ENCODE results near the gene ZNRF3. TPM values are rescaled to one million over a fixed set of nuclear protein-coding genes. Genes with fewer than 3 reads are reported as not detected.
A peak's percentile ranks its signal among the peaks of the same experiment; 100 is the strongest.
"Not testable (repeated sequence)": the region's sequence is repeated elsewhere in the genome, so short reads cannot be mapped to it uniquely, and the experiment has no call there.

Gene ZNRF3
- total RNA-seq, 1 donor from 2014 or later = 13.6 TPM

DNA sequence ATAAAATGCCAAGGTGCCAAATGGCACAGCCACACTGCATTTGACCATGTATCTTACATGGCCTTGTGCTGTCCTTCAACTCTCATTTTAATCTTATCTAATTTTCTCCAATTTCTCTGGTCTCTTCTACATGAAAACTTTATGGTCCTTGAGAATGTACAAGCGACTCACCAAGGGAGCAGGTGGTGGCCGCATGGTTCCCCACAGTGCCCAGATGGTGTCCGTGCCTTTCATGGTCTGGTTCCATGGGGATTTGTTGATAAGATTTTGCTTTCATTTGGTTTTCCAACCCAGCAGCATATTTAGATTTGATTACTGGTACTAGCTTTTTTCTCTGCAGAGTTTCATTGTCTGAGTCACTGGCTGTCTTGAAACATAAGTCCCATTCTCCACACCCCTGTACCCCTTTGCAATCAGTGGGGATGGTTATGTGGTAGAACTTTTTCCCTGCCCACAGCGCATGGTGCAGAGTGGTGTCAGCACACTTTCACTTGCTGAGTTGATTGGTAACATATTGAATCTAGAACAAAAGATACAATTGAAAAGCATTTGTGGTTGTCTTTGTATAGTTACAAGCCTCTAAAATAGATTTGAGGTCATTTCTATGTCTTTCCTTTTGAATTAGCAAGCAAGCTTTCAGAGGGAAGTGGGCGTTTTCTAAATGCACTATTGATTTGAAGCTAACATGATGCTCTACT lies 24.1 kb downstream of the ZNRF3 start:
- DNase-seq (ENCODE audit: low spot score) = no peak

DNA sequence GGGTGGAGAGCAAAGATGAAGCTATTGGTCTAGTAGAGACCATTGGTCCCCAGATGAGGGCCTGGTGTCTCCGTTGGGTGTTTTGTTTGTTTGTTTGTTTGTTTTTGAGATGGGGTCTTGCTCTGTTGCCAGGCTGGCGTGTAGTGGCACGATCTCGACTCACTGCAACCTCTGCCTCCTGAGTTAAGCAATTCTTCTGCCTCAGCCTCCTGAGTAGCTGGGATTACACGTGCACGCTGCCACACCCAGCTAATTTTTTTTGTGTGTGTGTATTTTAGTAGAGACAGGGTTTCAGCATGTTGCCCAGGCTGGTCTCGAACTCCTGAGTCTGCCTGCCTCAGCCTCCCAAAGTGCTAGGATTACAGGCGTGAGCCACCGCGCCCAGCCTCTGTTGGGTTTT lies 25.4 kb downstream of the ZNRF3 start:
- DNase-seq (ENCODE audit: low spot score) = not testable (repeated sequence)

DNA sequence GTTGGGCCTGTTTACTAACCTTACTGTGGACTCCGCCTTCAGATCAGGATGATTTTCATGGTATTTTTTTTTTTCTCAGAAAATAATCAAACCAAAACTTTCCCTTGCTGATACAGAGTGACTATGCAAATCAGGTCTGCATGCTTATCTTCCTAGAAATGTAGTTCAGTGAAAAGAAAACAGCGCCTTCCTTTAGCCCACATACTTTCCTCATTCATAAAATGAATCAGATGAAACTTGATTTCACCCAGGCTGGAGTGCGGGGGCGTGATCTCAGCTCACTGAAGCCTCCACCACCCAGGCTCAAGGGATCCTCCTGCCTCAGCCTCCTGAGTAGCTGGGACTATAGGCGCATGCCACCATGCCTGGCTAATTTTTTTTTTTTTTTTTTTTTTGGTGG lies 26.0 kb downstream of the ZNRF3 start:
- DNase-seq (ENCODE audit: low spot score) = no peak

DNA sequence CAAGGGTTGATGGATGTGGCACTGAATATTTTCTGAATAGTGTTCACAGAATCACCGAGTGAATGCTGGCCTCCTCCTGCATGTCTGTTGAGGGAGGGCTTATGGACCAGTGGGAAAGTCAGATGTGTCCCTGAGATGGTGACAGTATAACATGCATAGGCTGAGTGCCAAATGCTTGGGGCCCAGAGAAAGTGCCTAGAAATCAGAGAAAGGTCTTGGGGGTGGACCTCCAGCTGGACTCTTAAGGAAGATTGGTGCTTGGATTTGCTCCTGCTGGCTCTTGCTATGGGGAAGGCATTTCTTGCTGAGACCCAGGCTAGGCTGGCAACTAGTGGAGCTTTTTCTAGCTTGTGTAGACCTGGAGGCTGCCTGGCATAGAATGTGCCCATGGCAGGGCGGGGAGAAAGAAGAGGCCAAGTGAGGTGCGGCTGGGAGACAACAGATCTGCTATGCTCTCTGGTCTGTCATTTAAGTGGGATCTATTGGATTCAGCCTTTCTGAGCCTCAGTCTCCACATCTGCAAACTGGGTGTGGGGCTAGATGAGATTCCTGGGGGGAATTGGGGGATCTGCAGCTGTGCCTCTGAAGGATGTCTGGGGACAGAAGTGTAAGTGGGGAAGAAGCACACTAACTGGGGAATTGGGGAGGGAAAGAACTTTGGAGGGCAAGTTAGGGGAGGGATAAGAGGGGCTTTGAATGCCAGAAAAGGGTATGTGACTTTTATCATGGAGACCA lies 27.4 kb downstream of the ZNRF3 start:
- DNase-seq (ENCODE audit: low spot score) = no peak

DNA sequence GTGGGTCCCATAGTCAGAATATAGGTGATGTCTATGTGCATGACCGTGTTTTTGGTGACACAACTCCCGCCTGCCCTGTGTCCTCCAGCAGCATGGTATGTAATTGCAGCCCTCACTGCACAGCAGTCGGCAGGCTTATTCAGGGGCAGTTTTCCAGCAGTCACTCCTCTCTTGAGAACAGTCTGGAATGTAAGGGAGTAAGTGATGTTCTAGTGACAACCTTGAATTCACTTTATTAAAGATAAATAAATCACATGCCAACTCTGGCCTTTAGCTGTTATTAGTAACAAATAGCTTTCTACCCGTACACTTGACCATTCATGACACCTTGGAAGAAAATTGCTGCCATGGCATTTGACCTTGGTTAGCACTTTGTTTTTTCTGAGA lies 27.9 kb downstream of the ZNRF3 start:
- no peak for DNase-seq (ENCODE audit: low spot score)

DNA sequence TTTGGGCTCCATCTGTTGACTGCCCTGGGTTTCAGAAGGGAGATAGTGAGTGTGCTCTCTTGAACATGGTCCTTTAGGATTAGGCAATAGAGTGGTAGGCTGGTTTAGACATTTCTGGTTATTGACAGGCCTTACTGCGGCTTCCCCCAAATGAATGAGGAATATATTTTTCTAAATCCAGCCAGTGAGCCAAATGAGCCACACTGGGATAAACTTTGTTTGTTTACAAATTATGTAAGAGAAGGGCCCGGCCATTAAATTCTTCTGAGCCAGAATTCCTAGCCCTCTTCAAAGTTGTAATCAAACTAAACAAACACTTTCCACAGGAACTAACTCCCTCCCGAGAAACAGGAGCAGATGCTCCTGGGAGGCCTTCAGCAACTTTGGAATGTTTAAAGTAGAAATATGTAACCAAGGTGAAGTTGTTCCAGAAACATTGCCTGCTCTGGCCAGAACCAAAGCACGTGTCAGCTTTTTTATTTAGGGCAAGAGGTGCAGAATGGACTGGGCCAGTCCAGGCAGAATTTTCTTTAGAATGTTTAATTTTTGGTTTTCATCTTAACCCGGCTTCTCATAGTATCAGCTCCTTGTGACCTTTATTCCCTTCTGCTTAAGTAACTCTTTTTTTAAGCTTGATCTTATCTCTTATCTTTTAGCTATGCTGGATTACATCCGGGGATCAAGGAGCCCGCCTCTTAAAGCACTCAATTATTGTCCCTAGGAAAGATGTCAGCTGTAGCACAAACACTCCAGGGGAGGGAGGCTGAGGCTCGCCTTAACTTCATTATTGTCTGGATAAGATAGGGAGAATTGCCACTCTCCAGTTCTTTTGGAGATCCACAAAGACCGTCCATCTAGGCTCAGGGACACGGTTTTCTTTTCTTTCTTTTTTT lies 28.7 kb downstream of the ZNRF3 start:
- DNase-seq (ENCODE audit: low spot score) = peak; percentile 14

DNA sequence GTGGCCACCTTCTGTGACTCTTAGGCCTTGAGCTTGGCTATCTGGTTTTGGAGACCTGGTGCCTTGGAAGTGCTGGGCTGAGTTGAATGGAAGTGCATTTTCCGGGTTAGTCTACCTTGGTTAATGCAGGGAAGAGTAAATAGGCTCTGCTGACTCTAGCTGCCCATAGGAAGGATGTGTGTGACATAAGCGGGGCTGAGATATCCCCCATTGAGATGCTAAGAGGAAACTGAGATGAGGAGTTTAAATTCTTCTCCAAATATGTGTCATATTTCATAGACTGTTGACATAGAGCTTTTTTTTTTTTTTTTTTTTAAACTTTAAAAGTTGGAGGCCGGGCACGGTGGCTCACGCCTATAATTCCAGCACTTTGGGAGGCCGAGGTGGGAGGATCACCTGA lies 30.8 kb downstream of the ZNRF3 start:
- DNase-seq (ENCODE audit: low spot score) = no peak

DNA sequence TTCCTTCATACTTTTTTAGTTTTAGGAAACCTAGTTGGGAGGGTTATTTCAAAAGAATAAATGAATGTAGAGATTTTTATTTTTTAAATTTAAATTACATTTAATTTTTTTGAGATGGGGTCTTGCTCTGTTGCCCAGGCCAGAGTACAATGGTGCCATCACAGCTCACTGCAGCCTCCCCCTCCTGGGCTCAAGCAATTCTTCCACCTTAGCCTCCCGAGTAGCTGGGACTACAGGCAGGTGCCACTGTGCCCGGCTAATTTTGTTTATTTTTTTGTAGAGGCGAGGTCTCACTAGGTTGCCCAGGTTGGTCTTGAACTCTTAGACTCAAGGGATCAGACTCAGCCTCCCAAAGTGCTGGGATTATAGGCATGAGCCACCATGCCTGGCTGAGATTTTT lies 32.6 kb downstream of the ZNRF3 start:
- DNase-seq (ENCODE audit: low spot score) = no peak

DNA sequence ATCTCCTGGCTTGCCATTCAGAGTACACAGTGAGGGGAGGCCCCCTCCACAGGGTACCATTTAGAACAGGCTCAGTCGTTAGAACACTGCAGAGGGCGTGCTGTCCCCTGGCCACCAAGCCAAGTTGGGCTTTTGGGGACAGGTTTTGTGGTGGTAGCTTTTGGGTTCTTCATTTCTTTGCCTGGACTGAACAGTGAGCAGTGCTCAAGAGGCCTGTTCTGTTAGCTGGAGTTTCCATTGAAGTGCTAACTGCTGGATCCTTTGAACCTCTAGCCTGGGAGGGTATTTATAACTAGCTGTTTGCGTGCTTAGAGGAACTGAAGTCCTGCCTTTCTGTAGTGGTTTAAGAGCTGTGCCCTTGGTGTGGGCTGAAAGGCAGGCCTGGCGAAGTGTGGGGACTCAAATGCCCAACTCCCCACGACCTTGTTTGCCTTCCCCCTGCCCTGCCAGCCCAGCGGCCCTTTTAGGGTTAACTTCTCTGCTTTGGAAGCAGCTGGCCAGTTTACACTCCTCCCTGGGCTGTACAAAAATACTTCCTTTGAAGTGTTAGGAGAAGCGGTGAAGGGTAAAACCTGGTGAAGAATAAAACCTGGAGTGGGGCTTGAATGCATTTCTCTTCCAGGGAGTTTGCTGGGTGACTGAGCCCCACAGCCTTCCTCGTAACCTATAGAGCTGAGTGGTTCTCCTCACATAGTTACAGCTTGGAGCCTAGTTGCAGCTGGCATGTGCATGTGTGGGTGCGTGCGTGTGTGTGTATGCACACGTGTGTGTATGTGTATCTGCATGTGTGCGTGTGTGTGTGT lies 34.6 kb downstream of the ZNRF3 start:
- DNase-seq (ENCODE audit: low spot score) = no peak

DNA sequence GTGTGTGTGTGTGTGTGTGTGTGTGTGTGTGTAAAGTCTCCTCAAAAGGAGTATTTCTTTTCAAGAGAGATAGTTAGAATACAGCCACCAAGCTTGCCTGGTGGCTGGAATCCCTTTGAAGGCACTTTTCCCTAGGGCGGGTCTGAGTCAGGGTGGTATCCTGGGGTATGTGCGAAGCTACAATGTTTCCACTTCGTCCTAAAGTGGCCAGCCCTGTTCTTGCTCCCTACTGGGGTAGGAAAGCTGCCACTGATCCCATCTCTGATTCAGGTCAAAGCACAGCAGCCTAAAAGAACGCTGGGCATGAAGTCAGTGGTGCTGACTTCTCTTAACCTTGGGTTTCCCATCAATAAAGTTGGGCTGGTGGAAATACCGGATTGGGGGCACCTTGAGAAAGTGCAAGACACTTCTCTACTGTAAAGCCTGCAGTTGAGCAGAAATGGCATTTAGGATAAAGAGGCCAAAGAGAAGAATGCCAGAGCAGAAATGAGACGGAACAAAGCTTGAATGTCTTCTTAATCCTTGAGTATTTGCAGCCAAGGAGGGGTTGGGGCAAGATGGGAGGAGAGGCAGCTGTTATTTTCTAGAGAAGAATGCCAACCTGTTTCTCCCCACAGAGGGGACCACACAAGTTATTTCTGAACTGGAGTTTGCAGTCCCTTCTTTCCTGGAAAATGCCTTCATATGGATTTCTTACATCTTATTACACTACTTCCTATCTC lies 35.3 kb downstream of the ZNRF3 start:
- no peak for DNase-seq (ENCODE audit: low spot score)

DNA sequence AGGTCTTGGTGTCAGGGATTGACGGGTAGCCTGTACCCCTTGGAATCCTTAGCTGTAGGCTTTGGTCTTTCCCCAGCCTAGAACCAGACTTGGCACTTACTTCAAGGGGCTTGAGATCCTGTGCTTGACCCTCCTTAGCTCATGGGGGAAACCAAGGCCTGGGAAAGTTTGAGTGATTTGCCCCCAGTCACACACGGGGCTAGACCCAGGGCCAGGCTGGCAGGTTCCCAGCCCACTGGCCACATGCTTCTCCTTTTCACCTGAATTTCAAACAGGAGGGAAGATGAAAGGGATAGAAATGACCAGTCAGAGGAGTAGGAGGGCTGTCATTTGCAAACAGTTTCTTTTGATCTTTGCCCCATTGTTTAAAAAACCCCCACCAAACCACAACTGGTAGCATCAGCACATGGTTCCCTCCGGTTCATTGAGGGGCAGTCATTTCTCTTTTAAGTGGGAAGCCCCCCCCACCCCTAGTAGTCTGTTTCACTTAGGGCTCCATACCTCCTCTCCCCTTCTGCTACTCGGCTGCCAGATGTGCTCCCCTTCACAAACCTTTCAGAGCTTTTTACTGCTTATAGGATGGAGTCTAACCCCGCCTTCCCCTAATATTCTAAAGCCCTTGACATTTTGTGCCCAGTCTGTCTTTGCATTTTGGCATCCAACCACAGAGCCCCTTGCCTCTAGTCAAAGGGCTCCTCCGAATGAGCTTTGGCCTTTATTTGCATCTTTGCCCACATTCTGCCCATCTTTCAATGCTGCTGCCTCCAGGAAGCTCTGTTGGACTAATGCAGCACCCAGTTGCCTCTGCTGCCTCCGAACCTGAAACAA lies 37.6 kb downstream of the ZNRF3 start:
- DNase-seq (ENCODE audit: low spot score) = no peak

DNA sequence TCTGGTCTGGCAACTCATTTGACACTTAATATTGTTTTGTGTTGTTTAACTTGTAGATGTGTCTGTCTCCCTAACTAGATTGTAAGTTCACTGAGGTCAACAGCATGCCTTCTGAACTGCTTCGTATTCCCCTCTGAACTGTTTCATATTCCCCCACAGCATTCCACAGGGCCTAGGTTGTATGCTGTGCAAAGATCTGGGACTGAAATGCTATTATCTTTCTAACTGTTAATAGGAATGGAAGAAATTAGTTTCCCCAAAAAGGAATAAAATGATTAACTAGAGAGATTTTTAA lies 38.2 kb downstream of the ZNRF3 start:
- no peak for DNase-seq (ENCODE audit: low spot score)

DNA sequence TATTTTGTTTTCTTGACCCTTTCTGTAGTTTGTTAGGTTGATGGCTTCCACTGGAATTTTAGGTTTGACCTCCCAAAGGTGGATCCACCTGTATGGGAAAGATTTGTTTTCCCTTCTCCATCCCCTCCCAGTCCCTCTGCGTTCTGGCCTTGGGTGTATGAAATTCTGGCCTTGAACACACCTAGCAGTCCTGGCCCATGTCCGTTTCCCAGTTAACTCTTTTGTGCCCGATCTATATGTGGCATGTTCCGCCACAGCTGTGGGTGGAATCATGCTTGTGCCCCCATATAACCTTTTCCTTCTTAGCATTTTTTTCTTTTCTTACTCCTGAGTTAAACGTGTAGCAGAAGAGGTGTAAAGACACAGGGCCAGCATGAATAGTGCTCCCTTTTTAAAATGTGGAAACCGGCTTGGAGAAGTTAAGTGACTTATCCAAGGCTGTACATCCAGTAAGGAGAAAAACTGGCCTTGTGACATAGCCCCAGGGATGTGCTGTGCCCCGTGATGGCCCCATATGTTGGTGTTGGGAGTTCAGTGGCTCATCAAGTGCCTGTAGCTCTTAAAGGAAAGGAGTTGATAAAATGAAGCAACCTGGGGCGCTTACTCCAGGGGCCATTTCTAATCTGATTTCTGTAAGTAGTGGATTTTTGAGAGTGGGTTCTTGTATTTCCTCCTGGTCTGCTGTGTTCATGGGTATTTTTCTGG lies 39.3 kb downstream of the ZNRF3 start:
- no peak for DNase-seq (ENCODE audit: low spot score)

DNA sequence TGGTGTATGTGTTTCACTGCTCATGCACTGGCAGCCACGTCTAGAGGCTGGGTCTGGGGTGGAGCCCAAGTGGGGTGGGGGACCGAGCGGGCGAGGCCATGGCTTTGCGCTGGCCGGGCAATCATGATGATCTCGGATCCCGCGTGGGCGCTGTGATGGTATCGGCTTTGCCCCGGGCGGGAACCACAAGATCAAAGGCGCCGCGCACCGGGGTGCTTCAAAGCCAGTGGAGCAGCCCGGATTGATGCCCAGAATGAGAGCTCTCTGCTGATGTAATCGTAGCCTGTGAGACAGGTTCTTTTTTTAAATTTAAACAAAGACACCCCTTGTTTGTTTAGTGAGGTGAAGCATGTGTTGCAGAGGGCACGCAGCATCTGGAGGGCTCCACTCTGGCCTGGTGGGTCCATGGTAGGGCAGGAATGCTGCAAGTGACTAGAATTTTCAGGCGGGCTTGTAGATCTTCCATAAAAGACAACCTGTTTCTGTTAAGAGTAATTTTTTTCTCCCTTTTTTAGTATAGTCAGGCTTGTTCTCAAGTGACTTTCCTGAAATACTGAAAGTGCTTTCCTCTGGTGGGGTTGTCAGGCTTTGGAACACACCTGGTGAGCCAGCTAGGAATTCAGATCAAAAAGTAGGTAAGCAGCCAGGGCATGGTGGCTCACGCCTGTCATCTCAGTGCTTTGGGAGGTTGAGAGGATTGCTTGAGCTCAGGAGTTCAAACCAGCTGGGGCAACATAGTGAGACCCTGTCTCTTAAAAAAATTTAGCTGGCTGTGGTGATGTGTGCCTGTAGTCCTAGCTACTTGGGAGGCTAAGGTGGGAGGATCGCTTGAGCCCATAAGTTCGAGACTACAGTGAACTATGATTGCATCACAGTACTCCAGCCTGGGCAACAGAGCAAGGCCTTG lies 40.7 kb downstream of the ZNRF3 start:
- peak; percentile 18 for DNase-seq (ENCODE audit: low spot score)

DNA sequence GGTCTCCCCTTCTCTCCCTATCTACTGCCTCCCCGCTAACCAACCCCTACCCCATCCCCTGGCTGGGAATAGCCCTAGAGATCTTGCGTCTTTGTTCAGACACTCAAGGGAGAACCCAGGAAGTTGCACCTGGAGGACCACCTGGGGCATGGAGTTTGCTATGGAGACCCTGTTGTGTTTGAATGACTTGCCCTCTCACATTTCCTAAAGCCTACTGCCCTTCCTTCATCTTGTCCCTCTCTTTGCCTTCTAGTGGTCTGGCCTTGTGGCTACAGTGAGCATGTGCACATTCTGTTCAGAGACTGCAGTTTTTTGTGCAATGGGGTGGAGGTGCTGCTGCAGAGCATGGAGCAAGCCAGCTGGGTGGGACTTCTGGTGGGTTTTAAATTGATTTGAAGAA lies 42.5 kb downstream of the ZNRF3 start:
- no peak for DNase-seq (ENCODE audit: low spot score)

DNA sequence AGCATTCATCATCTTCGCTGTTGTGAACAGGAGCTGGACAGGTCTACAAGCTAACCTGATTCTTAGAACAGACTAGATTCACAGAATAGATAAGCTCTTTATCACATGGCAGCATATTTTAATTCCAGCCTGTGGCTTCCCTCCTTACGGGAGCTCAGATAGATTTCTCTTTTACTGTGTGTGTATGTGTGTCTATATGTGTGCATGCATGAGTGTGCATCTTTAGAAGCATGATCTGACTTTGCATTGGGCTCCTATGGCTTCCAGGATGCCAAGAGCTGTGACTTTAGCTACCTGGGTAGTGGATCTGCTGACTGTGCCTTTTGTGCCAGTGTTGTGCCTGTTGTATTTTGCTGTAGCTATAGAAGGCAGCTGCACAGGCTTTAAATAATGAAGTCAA lies 44.3 kb downstream of the ZNRF3 start:
- DNase-seq (ENCODE audit: low spot score) = no peak

DNA sequence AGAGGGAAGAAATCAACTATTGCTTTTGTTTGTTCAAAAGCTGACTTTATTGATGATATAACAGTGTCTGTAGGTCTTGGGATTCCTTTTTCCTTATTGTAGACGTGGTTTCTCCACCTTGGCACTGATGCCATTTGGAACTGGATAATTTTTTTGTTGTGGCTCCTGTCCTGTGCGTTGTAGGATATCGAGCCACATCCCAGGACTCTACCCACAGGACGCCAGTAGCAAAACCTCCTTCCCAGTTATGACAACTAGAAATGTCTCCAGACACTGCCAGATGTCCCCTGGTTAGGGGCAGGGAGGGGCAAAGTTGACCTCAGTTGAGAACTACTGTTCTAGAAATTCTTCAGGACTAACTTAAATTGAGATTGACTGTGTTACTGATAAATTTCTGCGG lies 45.8 kb downstream of the ZNRF3 start:
- no peak for DNase-seq (ENCODE audit: low spot score)

DNA sequence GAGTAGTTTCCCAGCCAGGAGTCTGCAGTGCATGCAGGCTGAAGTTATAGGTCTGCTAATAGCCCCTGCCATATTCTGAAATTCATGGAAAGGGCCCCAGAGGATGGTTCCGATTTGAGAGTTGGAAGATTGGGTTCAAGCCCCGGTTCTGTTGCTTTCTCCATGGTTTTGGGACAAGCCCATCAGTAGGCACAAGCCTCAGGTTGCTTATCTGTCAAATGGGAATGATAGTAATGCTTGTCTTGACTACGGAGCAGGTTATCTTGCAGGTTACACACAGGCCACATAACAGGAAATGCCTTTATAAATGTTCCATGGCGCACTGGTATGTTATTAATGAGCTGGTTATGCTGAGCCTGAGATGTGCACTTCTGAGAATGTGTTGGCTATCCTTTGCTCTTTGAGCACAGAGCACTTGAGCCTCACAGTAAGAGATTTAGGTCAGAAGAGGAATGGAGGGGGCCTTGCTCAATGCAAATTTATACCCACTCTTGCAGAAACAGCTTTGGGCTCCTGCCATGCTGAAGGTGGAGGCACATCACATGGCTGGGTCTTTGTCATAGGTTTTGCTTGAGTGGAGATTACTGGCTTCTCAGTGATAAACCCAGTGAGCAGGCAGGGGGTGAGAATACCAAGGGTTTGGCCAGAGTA lies 47.1 kb downstream of the ZNRF3 start:
- no peak for DNase-seq (ENCODE audit: low spot score)
